Measurements from ENCODE around the gene APOBEC3C. TPM values are rescaled to one million over a fixed set of nuclear protein-coding genes. Genes with fewer than 3 reads are reported as not detected.
A peak's percentile ranks its signal among the peaks of the same experiment; 100 is the strongest.
"Not testable (repeated sequence)": the region's sequence is repeated elsewhere in the genome, so short reads cannot be mapped to it uniquely, and the experiment has no call there.

Gene APOBEC3C
- total RNA-seq = 10 to 100 TPM; 18.7 to 31.5 TPM
- long read RNA-seq, donor 1, transcript APOBEC3C-201 (4 exons, 2,818 nt) = major isoform, 6 of 14 reads
- long read RNA-seq, donor 1, partial matches to known transcripts = 8 of 14 reads
- long read RNA-seq, donor 1, other reads (novel, unspliced or antisense) = 0 of 14 reads
- long read RNA-seq, donor 2, transcript APOBEC3C-201 (4 exons, 2,818 nt) = major isoform, 38 of 52 reads
- long read RNA-seq, donor 2, partial matches to known transcripts = 11 of 52 reads
- long read RNA-seq, donor 2, other reads (novel, unspliced or antisense) = 2 of 52 reads

DNA sequence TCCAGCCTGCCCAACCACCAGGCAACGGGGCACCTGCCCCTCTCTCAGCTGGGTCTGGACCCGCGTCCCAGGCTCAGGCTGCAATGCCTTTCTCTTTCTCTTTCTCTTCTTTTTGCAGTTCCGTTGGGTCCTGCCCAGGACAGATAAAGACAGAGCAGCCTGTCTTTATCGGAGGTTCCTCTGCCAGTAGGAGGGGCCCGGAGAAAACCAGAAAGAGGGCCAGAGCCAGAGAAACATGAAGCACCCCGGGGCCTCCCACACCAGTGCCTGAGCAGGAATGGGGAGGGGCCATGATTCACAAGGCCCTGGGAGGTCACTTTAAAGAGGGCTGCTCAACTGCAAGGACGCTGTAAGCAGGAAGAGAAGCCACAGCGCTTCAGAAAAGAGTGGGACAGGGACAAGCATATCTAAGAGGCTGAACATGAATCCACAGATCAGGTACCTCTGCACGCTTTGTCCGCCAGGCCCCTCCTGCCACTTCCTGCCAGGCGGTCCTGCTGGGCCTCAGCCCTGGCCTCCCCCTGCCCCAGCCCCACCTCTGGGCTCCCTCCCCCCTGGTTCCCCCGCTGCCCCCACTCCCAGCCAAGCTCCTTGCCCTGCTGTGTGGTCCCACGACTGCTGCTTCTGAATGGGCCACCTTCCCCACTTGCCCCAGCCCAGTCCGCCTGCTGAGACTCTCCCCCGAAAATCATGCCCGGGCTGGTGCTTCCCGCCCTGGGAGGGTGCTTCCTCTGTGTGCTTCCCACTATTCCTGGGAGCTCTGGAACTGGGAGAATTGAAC lies at the start of gene APOBEC3C:
Gene APOBEC3C, plus strand, starts transcription at position 316 of the 781 bp plus-strand sequence. Its CDS starts 106 bp downstream, at position 422.
- intact Hi-C loops (cut with DNase I) = loop anchor here in 1 of 2 donors (5.0 kb wide), 1 partner anchor 103 kb away; no protein-coding TSS in a partner anchor
- peak; percentile 92 for DNase-seq (ENCODE audit: low spot score)

DNA sequence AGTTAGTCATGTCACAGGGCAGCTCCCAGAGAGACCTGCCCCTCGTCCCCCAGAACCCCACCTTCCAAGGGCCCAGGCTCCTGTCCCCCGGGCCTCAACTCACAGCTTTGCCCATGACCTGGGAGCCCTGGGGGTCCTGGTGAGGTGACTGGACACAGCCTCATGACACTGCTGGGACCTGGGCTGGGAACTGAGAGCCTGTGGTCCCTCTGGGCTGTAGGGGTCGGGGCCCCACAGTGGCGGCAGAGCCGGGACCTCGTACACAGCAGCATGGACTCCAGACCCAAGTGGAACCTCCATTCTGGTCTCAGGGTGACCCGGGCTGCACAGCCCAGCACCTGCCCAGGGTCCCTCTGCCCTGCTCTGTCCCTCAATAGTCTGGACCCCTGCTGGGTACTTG lies 49.8 kb upstream of the APOBEC3C start:
- intact Hi-C loops (cut with DNase I) = no loop called here
- DNase-seq (ENCODE audit: low spot score) = no peak

DNA sequence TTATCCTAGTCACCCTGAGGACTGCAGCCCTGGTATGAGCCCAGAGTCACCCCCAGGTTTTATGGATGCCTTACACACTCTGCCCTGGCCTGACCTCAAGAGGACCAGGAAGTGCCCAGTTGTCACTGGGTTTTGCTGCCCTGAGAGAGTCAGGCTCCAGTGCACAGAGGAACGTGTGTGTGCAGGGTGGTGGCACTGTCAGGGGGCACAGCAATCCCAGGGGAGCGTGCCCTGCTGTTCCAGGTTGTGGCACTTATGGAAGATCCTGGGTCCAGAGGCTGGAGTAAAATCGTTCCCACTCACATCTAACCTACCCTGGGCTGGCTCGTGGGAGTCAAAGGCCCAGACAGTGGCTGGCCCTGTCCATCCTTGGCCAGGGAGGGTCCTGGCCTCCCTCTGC lies 49.1 kb upstream of the APOBEC3C start:
- no peak for DNase-seq (ENCODE audit: low spot score)
- intact Hi-C loops (cut with DNase I) = no loop called here

DNA sequence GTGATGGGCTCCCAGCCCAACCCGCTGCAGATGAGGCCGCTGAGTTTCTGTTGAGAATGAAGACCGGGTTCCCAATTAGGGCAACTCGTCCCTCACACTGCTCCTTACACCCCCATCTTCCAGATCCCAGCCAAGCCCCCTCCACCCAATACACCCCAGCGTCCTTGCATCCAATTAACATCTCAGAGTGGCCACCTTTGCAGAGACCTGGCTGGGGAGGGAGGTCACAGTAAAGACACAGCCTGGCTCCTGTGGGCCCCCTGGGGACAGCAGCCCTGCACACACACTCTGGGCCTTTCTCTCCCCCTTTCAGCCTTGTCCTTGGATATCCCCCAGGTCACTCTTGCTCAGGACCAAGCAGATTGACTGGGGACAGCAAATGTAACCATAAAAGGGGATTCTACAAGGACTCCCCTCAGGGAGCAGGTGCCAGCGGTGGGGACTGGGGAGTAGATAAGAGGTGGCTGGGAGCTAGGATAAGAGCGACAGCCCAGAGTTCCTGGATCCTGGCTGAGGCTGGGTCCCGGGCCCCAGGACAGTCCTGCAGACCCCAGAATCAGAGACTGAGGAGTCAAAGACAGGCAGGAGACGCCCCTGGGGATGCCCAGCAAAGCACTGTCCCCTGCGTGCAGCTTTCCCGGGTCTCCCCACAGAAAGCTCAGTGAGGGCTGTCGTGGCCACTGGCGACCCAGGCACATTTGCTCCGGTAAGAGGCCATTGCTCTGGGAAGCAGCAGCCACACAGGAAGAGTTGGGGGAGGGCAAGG lies 48.3 kb upstream of the APOBEC3C start:
- intact Hi-C loops (cut with DNase I) = no loop called here
- DNase-seq (ENCODE audit: low spot score) = no peak

DNA sequence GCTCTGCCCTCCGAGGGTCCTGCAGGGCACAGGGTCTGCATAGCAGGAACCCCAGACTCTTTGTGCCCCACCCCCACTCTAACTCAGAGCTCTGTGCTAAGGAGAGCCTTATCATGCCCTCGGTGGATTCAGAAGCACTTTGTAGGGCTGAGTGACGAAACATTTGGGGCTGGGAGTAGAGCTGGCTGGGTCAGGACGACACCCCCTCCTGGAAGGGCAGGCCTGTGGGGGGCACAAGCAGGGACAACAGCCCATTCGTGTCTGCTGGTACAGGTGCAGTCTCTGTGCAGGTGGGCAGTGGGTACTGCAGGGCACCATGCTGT lies 47.7 kb upstream of the APOBEC3C start:
- intact Hi-C loops (cut with DNase I) = no loop called here
- no peak for DNase-seq (ENCODE audit: low spot score)

DNA sequence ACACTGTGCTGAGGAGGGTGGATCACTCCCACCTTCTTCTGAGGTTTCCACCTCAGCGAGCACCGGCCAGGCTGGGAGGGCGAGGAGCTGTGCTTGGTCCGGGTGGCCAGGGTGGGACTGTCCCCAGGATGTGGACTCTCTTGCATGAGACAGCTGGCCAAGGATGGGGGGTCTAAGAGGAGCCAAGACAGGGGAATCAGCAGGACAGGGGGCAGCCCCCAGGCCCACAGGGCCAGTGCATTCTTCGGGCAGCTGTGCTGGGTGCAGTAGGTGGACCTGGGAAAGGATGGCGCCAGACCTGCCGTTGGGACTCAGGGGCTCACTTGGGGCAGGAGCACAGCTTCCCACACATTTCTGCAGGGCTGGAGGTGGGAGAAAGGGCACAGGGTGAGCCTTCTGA lies 47.1 kb upstream of the APOBEC3C start:
- intact Hi-C loops (cut with DNase I) = no loop called here
- DNase-seq (ENCODE audit: low spot score) = no peak

DNA sequence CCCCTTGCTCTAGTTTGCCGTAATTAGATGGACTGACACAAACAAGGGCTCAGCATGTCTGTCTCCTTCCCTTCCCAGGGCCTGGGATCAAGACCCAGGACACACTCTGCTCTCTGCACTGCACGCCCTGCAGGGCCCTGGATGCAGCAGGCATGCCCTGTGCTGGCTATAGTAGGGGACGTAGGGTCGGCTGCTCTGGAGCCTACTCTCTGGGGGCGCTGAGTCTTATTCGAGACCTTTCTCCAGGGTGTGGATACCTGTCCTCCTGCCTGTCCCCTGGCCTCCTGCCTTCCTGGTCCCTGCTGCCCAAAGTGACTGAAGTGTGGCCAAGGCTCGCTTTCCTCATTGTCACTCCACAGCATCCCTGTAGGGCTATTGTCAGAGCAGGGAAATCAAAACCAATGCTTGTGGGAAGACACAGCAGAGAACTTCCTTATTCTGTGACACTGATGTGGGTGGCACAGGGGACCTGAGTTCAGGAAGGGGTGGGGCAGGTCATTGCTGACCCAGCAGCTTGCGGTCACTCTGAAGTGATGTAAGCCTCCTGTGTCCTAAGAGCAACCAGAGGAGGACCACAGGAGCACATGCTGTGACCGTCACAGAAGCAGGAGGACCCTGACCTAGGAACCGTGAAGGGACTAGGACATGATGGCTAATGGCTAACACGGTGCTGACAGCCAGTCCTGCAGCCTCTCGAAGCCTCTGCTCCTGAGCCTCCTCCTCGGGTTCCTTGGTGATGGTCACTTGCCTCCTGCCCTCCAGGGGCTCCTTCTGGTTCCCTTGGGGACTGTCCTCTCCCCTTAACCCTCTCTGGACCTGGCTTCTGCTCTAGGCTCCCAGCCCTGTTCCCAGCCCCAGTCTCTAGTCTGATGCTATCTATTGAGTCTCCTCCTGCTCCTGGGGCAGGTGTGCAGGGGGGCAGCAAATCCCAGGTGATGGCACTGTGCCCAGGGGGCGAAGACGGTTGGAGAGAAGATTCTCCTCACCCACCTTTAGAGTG lies 46.3 kb upstream of the APOBEC3C start:
- intact Hi-C loops (cut with DNase I) = loop anchor here in 1 of 2 donors (2.0 kb wide), 1 partner anchor 29 kb away; no protein-coding TSS in a partner anchor
- peak; percentile 85 for DNase-seq (ENCODE audit: low spot score)

DNA sequence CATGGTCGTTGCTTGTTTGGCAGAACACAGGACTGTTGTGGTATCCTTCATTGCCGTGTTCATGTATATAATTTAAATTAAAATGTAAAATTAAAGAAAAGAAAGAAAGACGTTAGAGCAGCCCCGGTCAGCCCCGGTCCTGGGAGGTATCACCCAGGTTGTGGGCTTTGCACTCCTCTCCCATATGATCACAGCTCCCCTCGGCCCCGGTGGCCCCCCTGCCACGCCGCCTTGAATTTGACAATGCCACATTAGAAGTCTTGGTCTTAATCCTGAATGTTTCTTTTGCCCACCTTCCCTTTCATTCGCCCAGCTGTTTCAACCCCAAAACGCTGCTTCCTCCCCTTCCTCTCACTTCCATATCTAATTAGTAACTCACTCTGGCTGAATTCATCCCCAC lies 45.3 kb upstream of the APOBEC3C start:
- DNase-seq (ENCODE audit: low spot score) = no peak
- intact Hi-C loops (cut with DNase I) = loop anchor here in 1 of 2 donors (2.0 kb wide), 1 partner anchor 28 kb away; no protein-coding TSS in a partner anchor

DNA sequence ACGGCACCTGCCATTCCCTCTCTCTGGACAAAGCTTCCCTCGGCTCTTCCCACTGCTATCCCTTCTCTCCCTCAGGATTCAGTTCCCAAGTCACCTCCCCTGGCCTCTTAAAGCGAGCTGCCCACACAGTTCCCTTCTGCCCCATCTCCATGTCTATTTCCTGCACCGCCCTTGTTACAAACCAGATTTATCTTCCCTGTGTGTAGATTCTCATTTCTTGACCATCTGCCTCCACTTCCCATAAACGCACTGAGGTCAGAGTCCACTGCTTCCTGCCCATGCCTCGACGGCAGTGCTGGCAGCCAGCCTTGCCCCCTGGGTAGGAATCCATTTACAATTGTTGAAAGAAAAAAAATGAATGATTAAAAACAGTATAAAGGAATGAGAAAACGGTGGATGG lies 43.5 kb upstream of the APOBEC3C start:
- intact Hi-C loops (cut with DNase I) = no loop called here

DNA sequence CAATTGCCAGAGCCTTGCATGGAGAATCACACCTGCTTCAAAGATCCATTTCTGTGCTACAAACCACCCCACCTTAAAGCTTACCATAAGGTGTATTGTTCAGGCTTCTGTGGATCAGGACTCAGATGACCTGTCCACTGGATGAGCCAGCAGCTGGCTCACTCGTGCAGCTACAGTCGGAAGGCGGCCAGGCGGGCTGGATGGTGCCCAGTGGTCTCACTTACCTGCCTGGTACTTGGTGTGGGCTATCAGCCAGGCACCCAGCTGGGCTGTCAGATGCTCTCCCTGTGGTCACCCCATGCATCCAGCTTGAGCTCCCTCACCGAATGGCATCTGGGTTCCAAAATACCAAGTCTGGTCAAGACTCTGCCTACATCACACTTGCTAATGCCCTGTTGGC lies 42.9 kb upstream of the APOBEC3C start:
- DNase-seq (ENCODE audit: low spot score) = no peak
- intact Hi-C loops (cut with DNase I) = no loop called here

More for the DNA sequence above, 43.5 kb upstream of the APOBEC3C start:
- no peak for DNase-seq (ENCODE audit: low spot score)

DNA sequence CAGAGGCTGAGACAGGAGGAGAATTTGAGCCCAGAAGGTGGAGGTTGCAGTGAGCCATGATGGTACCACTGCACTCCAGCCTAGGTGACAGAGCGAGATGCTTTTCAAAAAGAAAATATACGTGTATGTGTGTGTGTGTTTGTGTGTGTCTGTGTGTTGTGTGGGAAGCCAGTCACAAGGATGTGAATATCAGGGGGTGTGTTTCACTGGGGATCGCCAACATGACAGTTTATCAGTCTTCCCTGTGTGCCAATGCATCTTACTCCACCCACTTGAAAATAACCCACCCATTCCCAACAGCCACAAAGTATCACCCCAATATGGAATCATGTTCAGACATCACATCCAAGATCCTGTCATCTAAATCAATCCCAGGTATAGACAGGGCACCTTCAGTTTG lies 42.3 kb upstream of the APOBEC3C start:
- DNase-seq (ENCODE audit: low spot score) = no peak
- intact Hi-C loops (cut with DNase I) = no loop called here

DNA sequence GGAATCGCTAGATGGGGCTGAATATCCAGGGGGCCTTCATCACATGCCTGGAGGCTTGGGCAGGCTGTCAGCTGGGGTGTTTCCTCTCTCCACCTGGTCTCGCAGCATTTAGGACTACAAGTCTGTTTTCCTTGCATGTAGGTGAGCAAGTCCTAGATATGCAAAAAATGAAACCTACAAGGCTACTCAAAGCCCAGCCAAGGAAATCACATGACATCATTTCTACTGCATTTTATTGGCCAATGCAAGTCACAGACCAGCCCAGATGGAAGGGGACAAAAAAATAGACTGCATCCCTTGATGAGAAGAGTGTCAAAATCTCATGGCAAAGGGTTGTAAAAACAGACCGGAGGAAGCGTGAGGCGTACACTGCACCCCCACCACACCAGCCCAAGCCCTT lies 41.5 kb upstream of the APOBEC3C start:
- intact Hi-C loops (cut with DNase I) = no loop called here
- DNase-seq (ENCODE audit: low spot score) = no peak

DNA sequence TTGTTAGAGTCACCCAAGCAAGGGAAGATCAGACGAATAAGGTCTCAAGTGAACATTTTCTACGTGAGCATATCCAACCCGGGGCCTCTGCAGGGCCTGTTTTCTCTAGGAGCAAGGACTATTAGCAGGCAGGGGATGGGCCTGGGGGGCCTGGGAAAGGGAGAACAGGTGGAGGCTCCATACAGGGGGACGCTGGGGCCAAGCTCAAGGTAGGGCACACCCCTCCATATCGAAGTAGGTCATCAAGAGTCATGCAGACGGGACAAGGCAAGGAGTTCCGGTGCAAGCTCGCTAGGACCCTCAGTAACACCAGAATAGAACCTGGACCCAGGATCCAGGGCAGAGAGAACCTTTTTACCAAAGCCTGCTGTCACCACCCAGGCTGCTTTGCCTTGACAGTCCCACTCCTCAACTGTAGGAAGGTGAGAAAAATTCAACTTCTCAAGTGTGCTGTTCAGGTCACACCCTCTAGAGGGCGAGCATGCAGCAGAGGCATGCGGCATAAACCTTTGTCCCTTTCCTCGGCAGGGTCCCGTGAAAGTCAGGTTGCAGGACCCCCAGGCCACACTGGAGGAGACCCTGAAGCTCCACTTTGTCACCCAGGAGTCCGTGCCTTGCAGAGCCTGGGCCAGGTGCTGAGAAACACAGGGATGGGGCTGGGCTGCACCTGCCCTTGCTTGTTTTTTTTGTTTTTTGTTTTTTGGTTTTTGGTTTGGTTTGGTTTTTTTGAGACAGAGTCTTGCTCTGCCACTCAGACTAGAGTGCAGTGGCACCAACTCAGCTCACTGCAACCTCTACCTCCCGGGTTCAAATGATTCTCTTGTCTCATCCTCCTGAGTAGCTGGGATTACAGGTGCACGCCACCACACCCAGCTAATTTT lies 40.5 kb upstream of the APOBEC3C start:
- DNase-seq (ENCODE audit: low spot score) = no peak
- intact Hi-C loops (cut with DNase I) = no loop called here

DNA sequence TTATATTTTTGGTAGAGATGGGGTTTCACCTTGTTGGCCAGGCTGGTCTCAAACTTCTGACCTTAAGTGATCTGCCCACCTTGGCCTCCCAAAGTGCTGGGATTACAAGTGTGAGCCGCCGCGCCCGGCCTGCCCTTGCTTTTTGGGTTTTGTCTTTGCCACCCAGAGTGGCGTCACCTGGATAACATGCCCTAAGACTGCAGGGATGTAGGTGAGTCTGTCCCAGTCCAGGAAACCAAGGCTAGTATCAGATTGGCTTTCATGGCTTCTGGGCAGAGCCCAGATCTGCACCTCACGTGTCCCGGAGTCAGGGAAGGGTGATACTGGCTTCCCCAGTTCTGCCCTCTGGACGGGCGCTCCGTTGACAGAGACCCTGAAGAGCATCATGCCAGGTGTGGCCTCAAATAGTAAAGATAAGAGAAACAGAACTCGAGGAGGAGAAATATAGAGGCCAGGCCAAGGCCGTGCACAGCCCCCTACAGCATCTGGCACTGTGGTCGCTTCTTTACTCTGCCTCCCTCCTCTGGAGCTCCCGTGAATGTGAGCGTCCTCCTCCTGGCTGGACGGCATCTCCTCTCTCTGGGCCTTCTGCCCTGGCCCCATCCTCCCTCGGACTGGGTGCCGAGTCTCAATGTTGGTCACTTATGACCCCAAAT lies 39.8 kb upstream of the APOBEC3C start:
- DNase-seq (ENCODE audit: low spot score) = no peak
- intact Hi-C loops (cut with DNase I) = no loop called here

DNA sequence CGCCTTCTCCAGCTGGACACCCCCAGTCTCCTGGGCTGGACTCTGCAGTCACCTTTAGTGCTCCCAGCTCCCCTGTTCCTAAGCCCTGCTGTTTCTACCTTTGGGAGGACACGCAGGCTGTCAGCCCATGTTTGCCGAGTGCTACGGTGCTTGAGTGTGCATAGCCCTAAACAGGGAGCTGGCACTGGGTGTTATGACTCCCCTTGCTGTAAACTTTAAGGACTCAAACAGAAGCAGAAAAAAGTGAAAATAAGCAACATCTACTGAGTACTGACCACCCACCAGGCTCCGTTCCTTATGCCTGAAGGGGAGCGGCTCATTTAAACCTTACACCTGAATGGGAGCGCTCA lies 39.3 kb upstream of the APOBEC3C start:
- intact Hi-C loops (cut with DNase I) = no loop called here

DNA sequence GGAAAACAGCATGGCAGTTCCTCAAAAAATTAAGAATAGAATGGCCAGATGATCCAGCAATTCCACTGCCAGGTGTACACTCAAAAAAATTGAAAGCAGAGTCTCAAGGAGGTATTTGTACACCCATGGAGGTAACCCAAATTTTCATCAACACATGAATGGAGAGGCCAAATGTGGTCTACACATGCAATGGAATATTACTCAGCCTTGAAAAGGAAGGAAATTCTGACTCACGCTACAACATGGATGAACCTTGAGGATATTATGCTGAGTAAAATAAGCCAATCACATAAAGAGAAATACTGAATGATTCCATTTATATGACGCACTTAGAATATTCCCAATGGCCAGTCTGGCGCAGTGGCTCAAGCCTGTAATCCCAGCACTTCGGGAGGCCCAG lies 36.8 kb upstream of the APOBEC3C start:
- DNase-seq (ENCODE audit: low spot score); intact Hi-C loops (cut with DNase I): not testable (repeated sequence)

More for the DNA sequence above, 39.3 kb upstream of the APOBEC3C start:
- DNase-seq (ENCODE audit: low spot score) = no peak

DNA sequence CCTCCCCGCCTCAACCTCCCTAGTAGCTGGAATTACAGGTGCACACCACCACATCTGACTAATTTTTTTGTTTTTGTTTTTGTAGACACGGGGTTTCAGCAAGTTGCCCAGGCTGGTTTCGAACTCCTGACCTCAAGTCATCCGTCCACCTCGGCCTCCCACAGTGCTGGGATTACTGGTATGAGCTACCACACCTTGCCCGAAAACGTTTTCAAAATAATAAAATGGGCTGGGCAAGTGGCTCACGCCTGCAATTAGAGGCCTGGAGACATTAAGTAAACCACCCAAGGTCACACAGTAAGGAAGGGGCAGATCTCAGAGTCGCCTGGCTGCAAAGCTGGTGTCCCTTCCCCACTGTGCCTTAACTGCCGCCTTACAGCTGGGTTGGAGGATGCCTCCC lies 33.5 kb upstream of the APOBEC3C start:
- intact Hi-C loops (cut with DNase I); DNase-seq (ENCODE audit: low spot score): not testable (repeated sequence)

Data from posterior vena cava (tissue), 2 donors.